Gastrocnemius medialis (tissue), 4 donors: Measurements from ENCODE around the gene ERN2. TPM values are rescaled to one million over a fixed set of nuclear protein-coding genes. Genes with fewer than 3 reads are reported as not detected.

ENCODE experiments used
- ATAC-seq, 2 donors: fragments of 150-250 bp; one replicate each; pipeline ENCODE4 v1.9.1; 2016
- DNase-seq, 2 donors: peaks; one replicate each; pipeline ENCODE4 v3.0.0-alpha.2; 2019
- H3K27ac ChIP-seq, 4 donors: fragments of 200-600 bp; sonication (generic); 1 replicate in 1 of 4; 2 replicates in 3 of 4; pipeline ENCODE4 v1.5.1; 2016 to 2018; ENCODE audit warnings: mild to moderate bottlenecking in 2 of 4, moderate library complexity in 1 of 4
- H3K27me3 ChIP-seq, 3 donors: fragments of 200-600 bp; sonication (generic) in 2 of 3; 1 replicate in 1 of 3; 2 replicates in 2 of 3; pipeline versions ENCODE4 v1.5.1 to v1.6.0; 2016 to 2019; ENCODE audit warnings: mild to moderate bottlenecking in 1 of 3, moderate library complexity in 1 of 3
- H3K36me3 ChIP-seq, 2 donors: fragments of 200-600 bp; sonication (generic) in 1 of 2; one replicate each; pipeline ENCODE4 v1.5.1; 2017 to 2018
- H3K4me1 ChIP-seq, 2 donors: fragments of 200-600 bp; sonication (generic) in 1 of 2; one replicate each; pipeline ENCODE4 v1.5.1; 2016 to 2017; ENCODE audit warnings: mild to moderate bottlenecking in 2 of 2
- H3K4me3 ChIP-seq, 4 donors: fragments of 200-600 bp; sonication (generic) in 3 of 4; 1 replicate in 1 of 4; 2 replicates in 3 of 4; pipeline ENCODE4 v1.5.1; 2016 to 2019; ENCODE audit warnings: mild to moderate bottlenecking in 2 of 4
- H3K9me3 ChIP-seq, 3 donors: fragments of 200-600 bp; sonication (generic) in 2 of 3; 1 replicate in 1 of 3; 2 replicates in 2 of 3; pipeline ENCODE4 v1.5.1; 2016 to 2019
- CTCF ChIP-seq, 5 experiments: fragments of 450-650 bp in 3 of 5; fragments of 200-600 bp in 2 of 5; sonication (generic) in 2 of 5; IDR thresholded peaks in 4 of 5; conservative IDR thresholded peaks in 1 of 5; 1 replicate in 4 of 5; 2 replicates in 1 of 5; pipeline ENCODE4 v1.5.1; 2016 to 2019; ENCODE audit warnings: antibody characterized with exemption in 5 of 5, mild to moderate bottlenecking in 3 of 5, moderate library complexity in 3 of 5
- POLR2A ChIP-seq, 2 donors: fragments of 450-650 bp; IDR thresholded peaks; one replicate each; pipeline ENCODE4 v1.6.1; 2017; ENCODE audit warnings: antibody characterized with exemption in 2 of 2, mild to moderate bottlenecking in 2 of 2, moderate library complexity in 2 of 2
- in situ Hi-C, 4 donors: fragments of 200-750 bp; cut with MboI; loops; one replicate each; pipeline versions ENCODE4 v1.15.0 to v1.8.0; 2017; ENCODE audit warnings: low sequenced_read_pairs in 4 of 4
- intact Hi-C: fragments of 100-400 bp; cut with DNase I; formaldehyde crosslinking; loops from one replicate; pipeline ENCODE4 v1.15.1; 2023; ENCODE audit warnings: low total_unique reads
- total RNA-seq, 4 donors: library from RNA; depleted of rRNA; stranded (reverse); fragments of >200 nt; gene quantifications; one replicate each; pipeline versions ENCODE4 v1.1.0 to v1.2.3, GENCODE V29; 2016

Gene ERN2
- total RNA-seq, 4 donors from 2014 or later, result 1.1 TPM; not detected in 3

GRCh38 chr16:23704772-23705516 is 8.1 kb downstream of the ERN2 start:
- Histone ChIP-seq H3K27ac (no peak overlapping the region), H3K4me3 (no peak overlapping the region), H3K9me3 (no peaks in the 10 kb centered on the region), H3K4me1 (no peaks in the 10 kb centered on the region), H3K36me3 (no peaks in the 10 kb centered on the region), H3K27me3 (no peaks in the 10 kb centered on the region)
- in situ Hi-C loops (no loop called here), intact Hi-C loops (no loop called here)
- DNase-seq (no peak), ATAC-seq (no peak)
- TF ChIP-seq POLR2A (IDR thresholded peaks at IDR 0.05), result no peak
- no peak for TF ChIP-seq CTCF (IDR thresholded peaks at IDR 0.05 in 4 of 5, conservative IDR thresholded peaks at IDR 0.05 in 1 of 5)

GRCh38 chr16:23702951-23703350 is 10.1 kb downstream of the ERN2 start:
- Histone ChIP-seq H3K4me3 (no peak overlapping the region), H3K27me3 (no peaks in the 10 kb centered on the region), H3K9me3 (no peaks in the 10 kb centered on the region), H3K27ac (no peak overlapping the region), H3K4me1 (no peaks in the 10 kb centered on the region), H3K36me3 (no peaks in the 10 kb centered on the region)
- in situ Hi-C loops (no loop called here), intact Hi-C loops (no loop called here)
- TF ChIP-seq POLR2A (IDR thresholded peaks at IDR 0.05), result no peak
- TF ChIP-seq CTCF (IDR thresholded peaks at IDR 0.05 in 4 of 5, conservative IDR thresholded peaks at IDR 0.05 in 1 of 5), result no peak
- ATAC-seq (no peak), DNase-seq (no peak)

- no peaks in the 10 kb centered on the region for H3K9me3 ChIP-seq
- intact Hi-C loops, result no loop called here
- no peaks in the 10 kb centered on the region for H3K36me3 ChIP-seq
- no peak for ATAC-seq
- no peak for TF ChIP-seq POLR2A (IDR thresholded peaks at IDR 0.05)
- no peak for TF ChIP-seq CTCF (IDR thresholded peaks at IDR 0.05 in 4 of 5, conservative IDR thresholded peaks at IDR 0.05 in 1 of 5)
- DNase-seq, result no peak
- in situ Hi-C loops, result no loop called here
- H3K4me1 ChIP-seq, result no peaks in the 10 kb centered on the region
- no peak overlapping the region for H3K4me3 ChIP-seq
- H3K27ac ChIP-seq, result no peak overlapping the region
- H3K27me3 ChIP-seq, result no peaks in the 10 kb centered on the region
These were observed 12.0 kb downstream of the ERN2 start for GRCh38 chr16:23701045-23701444.

- in situ Hi-C loops, result no loop called here
These were observed 12.5 kb downstream of the ERN2 start for GRCh38 chr16:23700509-23700908.

More at GRCh38 chr16:23700509-23700908, 12.5 kb downstream of the ERN2 start:
- H3K27ac ChIP-seq, result no peak overlapping the region
- no peaks in the 10 kb centered on the region for H3K9me3 ChIP-seq
- no peaks in the 10 kb centered on the region for H3K27me3 ChIP-seq
- no peak for TF ChIP-seq CTCF (IDR thresholded peaks at IDR 0.05 in 4 of 5, conservative IDR thresholded peaks at IDR 0.05 in 1 of 5)
- H3K36me3 ChIP-seq, result no peaks in the 10 kb centered on the region
- ATAC-seq, result no peak
- no peaks in the 10 kb centered on the region for H3K4me1 ChIP-seq
- H3K4me3 ChIP-seq, result no peak overlapping the region
- no peak for DNase-seq
- intact Hi-C loops, result no loop called here
